HFFc6 (cell line): ENCODE measurements around the gene SLC27A6. TPM values are rescaled to one million over a fixed set of nuclear protein-coding genes. Genes with fewer than 3 reads are reported as not detected.

Experiments
- DNase-seq: peaks from one replicate; pipeline ENCODE4 v3.0.0-alpha.2; 2018
- H3K27ac Mint-ChIP-seq: 2 replicates; pipeline ENCODE4 v1.8.0; 2020; ENCODE audit warnings: mild to moderate bottlenecking, mixed read lengths
- H3K27me3 Mint-ChIP-seq: 2 replicates; pipeline ENCODE4 v1.8.0; 2021; ENCODE audit warnings: mild to moderate bottlenecking, moderate library complexity, mixed read lengths; ENCODE audit not compliant: insufficient read depth
- H3K36me3 Mint-ChIP-seq: 2 replicates; pipeline ENCODE4 v1.8.0; 2021; ENCODE audit warnings: low read depth, mixed read lengths
- H3K4me1 Mint-ChIP-seq: 2 replicates; pipeline ENCODE4 v1.8.0; 2020; ENCODE audit warnings: low read depth, mixed read lengths
- H3K4me3 Mint-ChIP-seq: 2 replicates; pipeline ENCODE4 v1.8.0; 2020; ENCODE audit warnings: mild to moderate bottlenecking, moderate library complexity, mixed read lengths
- H3K9me3 Mint-ChIP-seq: 2 replicates; pipeline ENCODE4 v1.8.0; 2020; ENCODE audit warnings: mild to moderate bottlenecking, mixed read lengths
- total RNA-seq, 6 experiments: library from RNA; stranded (reverse); fragmentation: NEBNext Ultra II Directional; extraction: Animal tissue kit (Norgen Biotek cat#: 25700); gene quantifications; 2 replicates in 1 of 6; 3 replicates in 5 of 6; pipeline ENCODE4 v1.2.3, GENCODE V29; 2021
- TF ChIP-seq, protein P1 (sequence below): fragments of 200-600 bp; sonication (generic); IDR thresholded peaks from 2 replicates; pipeline ENCODE4 v1.5.0; 2021; ENCODE audit warnings: antibody characterized with exemption, mild to moderate bottlenecking

The SLC27A6 gene
- total RNA-seq, 6 experiments from 2014 or later = 0.09 to 0.11 TPM; not detected in 4

DNA sequence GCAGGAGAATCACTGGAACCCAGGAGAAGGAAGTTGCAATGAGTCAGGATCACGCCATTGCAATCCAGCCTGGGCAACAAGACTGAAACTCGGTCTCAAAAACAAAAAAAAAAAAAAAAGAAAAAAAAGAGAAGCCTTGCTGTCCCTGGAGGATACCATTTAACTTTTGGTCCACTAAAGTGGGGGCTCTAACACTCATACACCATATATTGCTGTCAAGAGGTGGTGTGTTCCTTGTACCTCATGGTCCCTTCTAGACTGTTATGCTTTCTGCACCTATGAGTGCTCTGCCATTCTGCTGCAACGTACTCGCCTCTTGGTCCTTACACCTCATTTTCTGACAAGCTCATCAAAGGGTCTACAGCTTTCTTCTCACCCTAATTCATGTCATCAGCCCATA is 77.0 kb downstream of the SLC27A6 start:
- no peaks in the 10 kb centered on the region for H3K27me3 Mint-ChIP-seq
- no peaks in the 10 kb centered on the region for H3K4me1 Mint-ChIP-seq
- H3K4me3 Mint-ChIP-seq = no peak overlapping the region
- TF ChIP-seq, protein P1, sequence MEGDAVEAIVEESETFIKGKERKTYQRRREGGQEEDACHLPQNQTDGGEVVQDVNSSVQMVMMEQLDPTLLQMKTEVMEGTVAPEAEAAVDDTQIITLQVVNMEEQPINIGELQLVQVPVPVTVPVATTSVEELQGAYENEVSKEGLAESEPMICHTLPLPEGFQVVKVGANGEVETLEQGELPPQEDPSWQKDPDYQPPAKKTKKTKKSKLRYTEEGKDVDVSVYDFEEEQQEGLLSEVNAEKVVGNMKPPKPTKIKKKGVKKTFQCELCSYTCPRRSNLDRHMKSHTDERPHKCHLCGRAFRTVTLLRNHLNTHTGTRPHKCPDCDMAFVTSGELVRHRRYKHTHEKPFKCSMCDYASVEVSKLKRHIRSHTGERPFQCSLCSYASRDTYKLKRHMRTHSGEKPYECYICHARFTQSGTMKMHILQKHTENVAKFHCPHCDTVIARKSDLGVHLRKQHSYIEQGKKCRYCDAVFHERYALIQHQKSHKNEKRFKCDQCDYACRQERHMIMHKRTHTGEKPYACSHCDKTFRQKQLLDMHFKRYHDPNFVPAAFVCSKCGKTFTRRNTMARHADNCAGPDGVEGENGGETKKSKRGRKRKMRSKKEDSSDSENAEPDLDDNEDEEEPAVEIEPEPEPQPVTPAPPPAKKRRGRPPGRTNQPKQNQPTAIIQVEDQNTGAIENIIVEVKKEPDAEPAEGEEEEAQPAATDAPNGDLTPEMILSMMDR = no peak
- H3K27ac Mint-ChIP-seq = no peak overlapping the region
- H3K9me3 Mint-ChIP-seq = peaks cover 22% of the 10 kb centered on the region
- H3K36me3 Mint-ChIP-seq = no peaks in the 10 kb centered on the region
- no peak for DNase-seq

DNA sequence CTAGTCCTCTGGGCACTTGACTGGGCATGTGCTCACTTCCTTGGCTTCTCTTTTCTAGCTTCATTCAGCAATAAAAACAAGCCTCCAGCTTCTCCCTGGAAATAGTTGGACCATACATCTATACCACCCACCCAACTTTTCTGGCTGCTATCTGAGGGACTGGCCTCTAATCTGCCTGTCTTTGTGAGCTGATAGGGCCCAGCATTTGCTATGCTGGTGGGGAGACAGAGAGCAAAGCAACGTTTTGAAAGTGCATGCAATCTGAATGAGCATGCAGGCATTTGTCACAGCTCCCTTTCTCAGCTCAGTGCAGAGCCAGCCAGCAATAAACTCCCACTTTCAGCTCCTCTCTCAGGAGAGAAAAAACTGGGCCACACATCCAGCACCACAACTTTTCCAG is 78.6 kb downstream of the SLC27A6 start:
- Mint-ChIP-seq H3K27me3 (no peaks in the 10 kb centered on the region), H3K36me3 (no peaks in the 10 kb centered on the region), H3K27ac (no peak overlapping the region), H3K4me3 (no peak overlapping the region), H3K9me3 (peaks cover 22% of the 10 kb centered on the region), H3K4me1 (no peaks in the 10 kb centered on the region)
- TF ChIP-seq, protein P1 = no peak
- DNase-seq = no peak

DNA sequence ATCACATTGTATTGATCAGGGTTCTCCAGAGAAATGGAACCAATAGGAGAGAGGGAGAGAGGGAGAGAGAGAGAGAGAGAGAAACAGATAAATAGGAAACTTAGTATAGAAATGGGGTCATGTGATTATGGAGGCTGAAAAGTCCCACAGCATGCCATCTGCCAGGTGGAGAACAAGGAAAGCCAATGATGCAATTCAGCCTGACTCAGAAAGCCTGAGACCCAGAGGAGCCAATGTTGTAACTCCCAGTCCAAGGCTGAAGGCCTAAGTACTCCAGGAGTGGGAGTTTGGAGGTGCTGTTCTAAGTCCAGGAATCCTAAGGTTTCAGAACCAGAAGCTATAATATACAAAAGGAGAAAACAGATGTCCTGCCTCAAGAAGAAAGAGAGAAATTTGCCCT is 80.9 kb downstream of the SLC27A6 start:
- no peak for DNase-seq
- Mint-ChIP-seq H3K27ac (no peak overlapping the region), H3K36me3 (no peaks in the 10 kb centered on the region), H3K4me1 (no peaks in the 10 kb centered on the region), H3K27me3 (peaks cover under 1% of the 10 kb centered on the region; the same call in 1 of the 2 replicates), H3K9me3 (peaks cover 22% of the 10 kb centered on the region), H3K4me3 (no peak overlapping the region)
- TF ChIP-seq, protein P1 = no peak

DNA sequence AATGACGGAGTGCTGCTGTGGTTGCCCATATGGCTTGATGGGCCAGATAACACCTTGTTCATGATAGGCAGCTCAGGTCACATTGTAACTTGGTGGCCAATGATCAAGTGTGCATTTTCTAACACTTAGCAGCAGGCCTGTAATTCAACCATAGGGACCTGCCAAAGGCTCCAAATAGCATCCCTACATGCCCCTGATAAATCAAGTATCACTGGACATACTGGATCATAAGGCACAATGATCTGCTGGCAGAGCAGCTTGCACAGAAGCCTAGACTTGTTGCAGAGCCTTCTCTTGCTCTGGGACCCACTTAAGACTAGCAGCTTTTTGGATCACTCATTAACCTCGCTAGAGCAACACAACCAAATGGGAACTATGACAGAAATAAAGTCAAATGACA is 83.2 kb downstream of the SLC27A6 start:
- no peak for DNase-seq
- H3K4me1 Mint-ChIP-seq = no peaks in the 10 kb centered on the region
- TF ChIP-seq, protein P1 = no peak
- H3K27me3 Mint-ChIP-seq = peaks cover 2% of the 10 kb centered on the region; the same call in 1 of the 2 replicates
- no peak overlapping the region for H3K4me3 Mint-ChIP-seq
- no peaks in the 10 kb centered on the region for H3K36me3 Mint-ChIP-seq
- H3K9me3 Mint-ChIP-seq = peaks cover 10% of the 10 kb centered on the region
- no peak overlapping the region for H3K27ac Mint-ChIP-seq

DNA sequence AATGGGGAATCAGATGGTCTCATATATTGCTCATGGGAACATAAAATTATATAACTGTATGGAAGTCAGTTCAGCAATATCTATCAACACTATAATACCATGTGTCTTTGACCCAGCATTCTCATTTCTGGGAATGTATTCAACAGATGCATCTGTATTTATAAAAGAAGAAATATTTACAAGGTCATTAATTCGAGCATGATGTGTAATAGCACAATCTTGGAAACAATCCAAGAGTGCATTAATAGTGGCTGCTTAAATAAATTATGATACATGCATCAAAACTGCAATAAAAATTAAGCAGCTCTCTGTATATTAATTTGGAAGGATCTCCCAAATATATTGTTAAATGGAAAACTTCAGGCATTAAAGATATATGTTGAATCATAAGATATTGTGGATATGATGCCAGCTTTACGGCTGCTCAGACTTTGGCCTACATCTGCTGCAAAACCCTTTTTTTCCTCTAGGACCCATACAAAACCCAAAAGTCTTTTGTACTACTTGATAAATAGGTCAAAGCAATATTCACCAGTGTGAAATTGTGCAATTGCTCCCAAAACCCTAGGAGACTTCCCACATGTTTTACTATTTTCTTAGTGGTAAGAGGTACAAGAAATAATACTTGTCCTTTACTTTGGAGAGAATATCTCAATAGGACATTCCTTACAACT is 84.0 kb downstream of the SLC27A6 start:
- no peaks in the 10 kb centered on the region for H3K36me3 Mint-ChIP-seq
- no peak overlapping the region for H3K27ac Mint-ChIP-seq
- TF ChIP-seq, protein P1 = no peak
- H3K27me3 Mint-ChIP-seq = peaks cover 2% of the 10 kb centered on the region; the same call in 1 of the 2 replicates
- DNase-seq = no peak
- no peaks in the 10 kb centered on the region for H3K4me1 Mint-ChIP-seq
- H3K9me3 Mint-ChIP-seq = peaks cover 10% of the 10 kb centered on the region
- H3K4me3 Mint-ChIP-seq = no peak overlapping the region
